Muscle of arm (tissue), 12 donors: Measurements from ENCODE around the gene MALRD1. TPM values are rescaled to one million over a fixed set of nuclear protein-coding genes. Genes with fewer than 3 reads are reported as not detected.

Experiments used
- DNase-seq: peaks from one replicate; pipeline ENCODE4 v3.0.0-alpha.2; 2013
- polyA plus RNA-seq, 12 donors: library from polyadenylated mRNA; unstranded; fragments of 120-200 nt; gene quantifications; one replicate each; pipeline ENCODE4 v1.2.1, GENCODE V29; 2013; ENCODE audit not compliant: insufficient read length in 12 of 12

MALRD1 gene
- polyA plus RNA-seq, 12 donors: 0.41 to 46.1 (median 0.87) TPM; not detected in 1

GRCh38 chr10:19576576-19576975 lies 528.0 kb downstream of the MALRD1 start:
- no peak for DNase-seq

GRCh38 chr10:19577381-19577780 lies 528.8 kb downstream of the MALRD1 start:
- peak; percentile 61 for DNase-seq

- DNase-seq: peak; percentile 73
Measured at GRCh38 chr10:19577807-19578206, 529.2 kb downstream of the MALRD1 start.

- no peak for DNase-seq
Measured at GRCh38 chr10:19578571-19578970, 530.0 kb downstream of the MALRD1 start.

- peak; percentile 79 for DNase-seq
Measured at GRCh38 chr10:19579761-19580545, 531.4 kb downstream of the MALRD1 start.

GRCh38 chr10:19580691-19581090 lies 532.1 kb downstream of the MALRD1 start:
- peak; percentile 32 for DNase-seq

- no peak for DNase-seq
Measured at GRCh38 chr10:19588608-19589007, 540.0 kb downstream of the MALRD1 start.

GRCh38 chr10:19592276-19592675 lies 543.7 kb downstream of the MALRD1 start:
- no peak for DNase-seq

GRCh38 chr10:19595212-19595845 lies 546.7 kb downstream of the MALRD1 start:
- no peak for DNase-seq

- no peak for DNase-seq
Measured at GRCh38 chr10:19605806-19606205, 557.2 kb downstream of the MALRD1 start.

- DNase-seq: no peak
Measured at GRCh38 chr10:19606968-19607367, 558.4 kb downstream of the MALRD1 start.

- no peak for DNase-seq
Measured at GRCh38 chr10:19611775-19612174, 563.2 kb downstream of the MALRD1 start.

GRCh38 chr10:19616966-19617365 lies 568.4 kb downstream of the MALRD1 start:
- DNase-seq: no peak

GRCh38 chr10:19620811-19621210 lies 572.2 kb downstream of the MALRD1 start:
- no peak for DNase-seq

- no peak for DNase-seq
Measured at GRCh38 chr10:19623321-19623720, 574.7 kb downstream of the MALRD1 start.

GRCh38 chr10:19626156-19626555 lies 577.6 kb downstream of the MALRD1 start:
- no peak for DNase-seq

- no peak for DNase-seq
Measured at GRCh38 chr10:19628767-19629560, 580.4 kb downstream of the MALRD1 start.

GRCh38 chr10:19629567-19629966 lies 581.0 kb downstream of the MALRD1 start:
- DNase-seq: peak; percentile 87

GRCh38 chr10:19634163-19634562 lies 585.6 kb downstream of the MALRD1 start:
- DNase-seq: no peak

- DNase-seq: no peak
Measured at GRCh38 chr10:19638182-19638895, 589.7 kb downstream of the MALRD1 start.

- DNase-seq: no peak
Measured at GRCh38 chr10:19638896-19639233, 590.3 kb downstream of the MALRD1 start.
